Neuronal stem cell (in vitro differentiated cells): ENCODE data around the gene ZNF799. TPM values are rescaled to one million over a fixed set of nuclear protein-coding genes. Genes with fewer than 3 reads are reported as not detected.

Experiments used
- DNase-seq: peaks from one replicate; pipeline ENCODE4 v3.0.0-alpha.2; 2013; ENCODE audit warnings: low spot score
- H2AFZ ChIP-seq: one replicate; pipeline ENCODE4 v1.6.1; 2013; ENCODE audit warnings: mild to moderate bottlenecking, low read length, inconsistent platforms
- H2AK5ac ChIP-seq: 2 replicates; pipeline ENCODE4 v1.6.1; 2013; ENCODE audit warnings: low read depth, mild to moderate bottlenecking, inconsistent platforms, low read length, moderate library complexity, mixed read lengths
- H2BK120ac ChIP-seq: 2 replicates; pipeline ENCODE4 v1.6.1; 2013; ENCODE audit warnings: low read depth, mild to moderate bottlenecking, inconsistent platforms, low read length, moderate library complexity, mixed read lengths
- H2BK12ac ChIP-seq: one replicate; pipeline ENCODE4 v1.6.1; 2013; ENCODE audit warnings: low read length, inconsistent platforms
- H2BK15ac ChIP-seq: 2 replicates; pipeline ENCODE4 v1.6.1; 2013; ENCODE audit warnings: mild to moderate bottlenecking, low read length, inconsistent platforms, mixed read lengths
- H2BK5ac ChIP-seq: one replicate; pipeline ENCODE4 v1.6.1; 2013; ENCODE audit warnings: inconsistent platforms, mild to moderate bottlenecking, low read length, moderate library complexity
- H3K14ac ChIP-seq: one replicate; pipeline ENCODE4 v1.6.1; 2013; ENCODE audit warnings: low read length, inconsistent platforms
- H3K18ac ChIP-seq: 2 replicates; pipeline ENCODE4 v1.6.1; 2013; ENCODE audit warnings: low read length, inconsistent platforms
- H3K23ac ChIP-seq: 2 replicates; pipeline ENCODE4 v1.6.1; 2013; ENCODE audit warnings: low read depth, mild to moderate bottlenecking, mixed read lengths, low read length, inconsistent platforms; ENCODE audit not compliant: poor library complexity
- H3K27ac ChIP-seq: replicated peaks from 3 replicates; pipeline ENCODE4 v1.5.1; 2013; ENCODE audit warnings: low read length, inconsistent platforms
- H3K27me3 ChIP-seq, 3 experiments: 2 replicates each; pipeline ENCODE4 v1.6.1; 2013; ENCODE audit warnings: low read length in 3 of 3, mild to moderate bottlenecking in 2 of 3, inconsistent platforms in 1 of 3, low read depth in 1 of 3, mixed read lengths in 1 of 3, moderate library complexity in 1 of 3; ENCODE audit not compliant: control insufficient read depth in 3 of 3, insufficient read depth in 3 of 3
- H3K36me3 ChIP-seq, 2 donors: replicated peaks in 1 of 2; 2 replicates each; pipeline ENCODE4 v1.6.1; 2013; ENCODE audit warnings: low read length in 2 of 2; ENCODE audit not compliant: control insufficient read depth in 2 of 2, insufficient read depth in 2 of 2
- H3K4ac ChIP-seq: 2 replicates; pipeline ENCODE4 v1.6.1; 2013; ENCODE audit warnings: inconsistent platforms, mild to moderate bottlenecking, low read length, moderate library complexity
- H3K4me1 ChIP-seq, 2 donors: 1 replicate in 1 of 2; 2 replicates in 1 of 2; pipeline ENCODE4 v1.6.1; 2013; ENCODE audit warnings: low read length in 2 of 2, low read depth in 1 of 2; ENCODE audit not compliant: control insufficient read depth in 2 of 2, insufficient read depth in 1 of 2
- H3K4me2 ChIP-seq: one replicate; pipeline ENCODE4 v1.6.1; 2013; ENCODE audit warnings: mild to moderate bottlenecking, low read length, inconsistent platforms; ENCODE audit not compliant: insufficient read depth, poor library complexity, severe bottlenecking
- H3K4me3 ChIP-seq, 2 donors: 2 replicates each; pipeline ENCODE4 v1.5.1; 2013; ENCODE audit warnings: low read length in 2 of 2, mild to moderate bottlenecking in 2 of 2, inconsistent platforms in 1 of 2, moderate library complexity in 1 of 2
- H3K79me1 ChIP-seq: one replicate; pipeline ENCODE4 v1.6.1; 2013; ENCODE audit warnings: low read depth, mild to moderate bottlenecking, inconsistent platforms, low read length, moderate library complexity
- H3K9ac ChIP-seq: one replicate; pipeline ENCODE4 v1.6.1; 2013; ENCODE audit warnings: mild to moderate bottlenecking, low read depth, low read length, inconsistent platforms; ENCODE audit not compliant: poor library complexity
- H3K9me3 ChIP-seq, 2 donors: replicated peaks in 1 of 2; 2 replicates each; pipeline versions ENCODE3 to v1.6.1; 2013; ENCODE audit warnings: low read length in 2 of 2, mild to moderate bottlenecking in 2 of 2, inconsistent platforms in 1 of 2, low read depth in 1 of 2, mixed read lengths in 1 of 2, moderate library complexity in 1 of 2; ENCODE audit not compliant: control insufficient read depth in 2 of 2, insufficient read depth in 1 of 2
- H4K8ac ChIP-seq: one replicate; pipeline ENCODE4 v1.6.1; 2013; ENCODE audit warnings: low read depth, mild to moderate bottlenecking, inconsistent platforms, low read length, moderate library complexity
- H4K91ac ChIP-seq: one replicate; pipeline ENCODE4 v1.6.1; 2013; ENCODE audit warnings: low read length, low read depth, mild to moderate bottlenecking, inconsistent platforms; ENCODE audit not compliant: poor library complexity
- WGBS, 2 donors: extraction: QIAGEN DNeasy Blood & Tissue Kit; methylation state at CpG; one replicate each; pipeline ENCODE4 v1.1.7; 2013; ENCODE audit warnings: missing lambda C conversion rate in 2 of 2, mixed read lengths in 1 of 2; ENCODE audit not compliant: insufficient read length in 2 of 2, insufficient replicate concordance in 1 of 2; ENCODE audit errors: extremely low coverage in 2 of 2; 5-methylcytosine and 5-hydroxymethylcytosine counted together
- small RNA-seq: library from polyadenylated mRNA; stranded (forward); fragments of <200 nt; extraction: miRNeasy Mini kit (QIAGEN cat#:217004); gene quantifications from one replicate; pipeline ENCODE3, GENCODE V24; 2013; ENCODE audit not compliant: insufficient read depth

Gene ZNF799

DNA sequence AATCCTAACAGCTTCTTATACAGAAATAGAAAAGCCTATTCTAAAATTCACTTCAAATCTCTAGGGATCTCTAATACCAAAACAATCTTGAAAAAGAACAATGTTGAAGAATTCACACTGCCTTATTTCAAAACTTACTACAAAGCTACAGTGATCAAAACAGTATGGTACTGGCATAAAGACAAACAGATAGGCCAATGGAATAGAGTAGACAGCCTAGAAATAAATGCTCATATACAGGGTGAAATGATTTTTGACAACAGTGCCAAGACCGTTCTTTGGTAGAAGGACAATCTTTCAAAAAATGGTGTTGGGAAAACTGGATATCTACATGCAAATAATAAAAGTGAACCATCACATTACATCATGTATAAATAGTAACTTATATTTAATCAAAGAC, 55.9 kb downstream of the ZNF799 start:
- Histone ChIP-seq H3K9me3 (peaks cover 8 to 89% of the 10 kb centered on the region in 2 donors), H2AK5ac (no peak overlapping the region), H2AFZ (no peak overlapping the region), H3K18ac (no peak overlapping the region), H3K36me3 (peaks cover 4 to 38% of the 10 kb centered on the region in 2 donors), H2BK120ac (no peak overlapping the region), H3K79me1 (no peaks in the 10 kb centered on the region), H2BK5ac (no peak overlapping the region), H3K4me3 (no peak overlapping the region), H3K9ac (no peak overlapping the region), H3K27ac (no peak overlapping the region), H3K27me3 (no peaks in the 10 kb centered on the region), H4K8ac (no peak overlapping the region), H2BK12ac (no peak overlapping the region), H3K4me2 (no peak overlapping the region), H4K91ac (no peak overlapping the region), H3K4ac (no peak overlapping the region), H3K4me1 (no peaks in the 10 kb centered on the region), H3K14ac (no peak overlapping the region), H2BK15ac (no peak overlapping the region), H3K23ac (no peak overlapping the region)
- WGBS, 2 donors, result no CpG with 5 or more reads among the region's 1 CpG
- no peak for DNase-seq

Small RNAs within 50 kb of the gene (small RNA-seq; reads per million reads assigned to genes)
- not detected for gene RPS29P23
